Stimulated activated naive CD8-positive, alpha-beta T cell treated with anti-CD3 and anti-CD28 coated beads, Interleukin-15, amount 100 ng/mL, for 72 hours (primary cell): ENCODE measurements around the gene ATMIN.

Experiments used
- ATAC-seq: fragments of 150-1000 bp; cut with Tn5 transposase; 2 replicates; pipeline ENCODE4 v1.10.0; 2021; ENCODE audit warnings: mild to moderate bottlenecking, moderate library complexity
- DNase-seq, 2 donors: peaks; one replicate each; pipeline ENCODE4 v3.0.0; 2021 to 2022
- H3K27ac Mint-ChIP-seq, 2 donors: one replicate each; pipeline ENCODE4 v1.8.0; 2022; ENCODE audit warnings: mild to moderate bottlenecking in 2 of 2, mixed read lengths in 2 of 2, moderate library complexity in 2 of 2
- H3K27me3 Mint-ChIP-seq: one replicate; pipeline ENCODE4 v1.8.0; 2022; ENCODE audit warnings: mixed read lengths
- H3K4me1 Mint-ChIP-seq: one replicate; pipeline ENCODE4 v1.8.0; 2022; ENCODE audit warnings: mild to moderate bottlenecking, mixed read lengths
- H3K4me3 Mint-ChIP-seq, 2 donors: one replicate each; pipeline ENCODE4 v1.8.0; 2022; ENCODE audit warnings: mild to moderate bottlenecking in 2 of 2, mixed read lengths in 2 of 2, moderate library complexity in 1 of 2
- H3K9me3 Mint-ChIP-seq, 2 donors: one replicate each; pipeline ENCODE4 v1.8.0; 2022; ENCODE audit warnings: mixed read lengths in 2 of 2

The ATMIN gene

DNA sequence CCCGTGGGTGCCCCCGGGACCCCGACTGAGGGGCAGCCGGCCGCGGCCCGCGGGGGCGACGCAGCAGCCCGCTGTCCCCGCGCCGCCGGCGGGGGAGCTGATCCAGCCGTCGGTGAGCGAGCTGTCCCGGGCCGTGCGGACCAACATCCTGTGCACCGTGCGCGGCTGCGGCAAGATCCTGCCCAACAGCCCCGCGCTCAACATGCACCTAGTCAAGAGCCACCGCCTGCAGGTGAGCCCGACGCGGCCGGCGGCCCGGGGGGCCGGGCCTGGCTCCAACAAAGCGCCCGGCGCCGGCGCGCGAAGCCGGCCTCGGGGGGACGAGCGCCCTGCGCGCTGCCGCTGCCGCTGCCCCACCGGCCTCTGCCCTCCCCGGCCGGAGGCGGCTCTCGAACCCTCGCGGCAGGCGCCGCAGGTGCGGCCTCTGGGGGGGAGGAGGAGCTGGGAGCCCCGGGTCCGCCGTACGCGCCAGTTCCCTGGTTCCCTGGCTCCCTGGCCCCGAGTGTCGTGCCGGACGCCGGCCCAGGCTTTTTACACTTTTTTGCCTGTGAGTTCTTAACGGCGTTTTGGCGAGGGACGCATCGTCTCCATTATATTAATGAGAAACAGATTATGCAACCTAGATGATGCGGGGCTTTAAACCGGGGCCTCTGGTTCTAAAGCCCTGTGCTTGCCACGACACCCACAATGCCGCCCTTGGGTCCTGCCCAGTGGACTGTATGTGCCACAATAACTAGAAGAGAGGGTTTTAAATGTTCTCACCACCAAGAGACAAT is 521 bp downstream of the ATMIN start:
- Mint-ChIP-seq H3K4me1 (peaks cover 29% of the 10 kb centered on the region), H3K27ac (peak overlapping the region; percentile 75 to 79), H3K27me3 (no peaks in the 10 kb centered on the region), H3K4me3 (peak overlapping the region; percentile 86 to 89), H3K9me3 (no peaks in the 10 kb centered on the region)
- peak; percentile 83 for ATAC-seq
- peak; percentile 52 to 61 for DNase-seq

- ATAC-seq (no peak), DNase-seq (no peak)
- Mint-ChIP-seq H3K4me1 (peaks cover 29% of the 10 kb centered on the region), H3K27me3 (no peaks in the 10 kb centered on the region), H3K27ac (peak overlapping the region; percentile 75 to 79), H3K4me3 (peak overlapping the region; percentile 86 to 89), H3K9me3 (no peaks in the 10 kb centered on the region)
Observed at GRCh38 chr16:81036751-81037350, 1.2 kb downstream of the ATMIN start.

GRCh38 chr16:81040131-81040530 is 4.5 kb downstream of the ATMIN start:
- Mint-ChIP-seq H3K4me1 (peaks cover 29% of the 10 kb centered on the region), H3K27me3 (no peaks in the 10 kb centered on the region), H3K4me3 (no peak overlapping the region), H3K9me3 (no peaks in the 10 kb centered on the region), H3K27ac (no peak overlapping the region)
- DNase-seq (no peak), ATAC-seq (no peak)

GRCh38 chr16:81040842-81041241 is 5.2 kb downstream of the ATMIN start:
- H3K27me3 Mint-ChIP-seq = no peaks in the 10 kb centered on the region
- DNase-seq (no peak), ATAC-seq (no peak)
- no peaks in the 10 kb centered on the region for H3K9me3 Mint-ChIP-seq
- no peak overlapping the region for H3K4me3 Mint-ChIP-seq
- peaks cover 29% of the 10 kb centered on the region for H3K4me1 Mint-ChIP-seq
- no peak overlapping the region for H3K27ac Mint-ChIP-seq

- no peak for DNase-seq
Observed at GRCh38 chr16:81041696-81042095, 6.1 kb downstream of the ATMIN start.

DNA sequence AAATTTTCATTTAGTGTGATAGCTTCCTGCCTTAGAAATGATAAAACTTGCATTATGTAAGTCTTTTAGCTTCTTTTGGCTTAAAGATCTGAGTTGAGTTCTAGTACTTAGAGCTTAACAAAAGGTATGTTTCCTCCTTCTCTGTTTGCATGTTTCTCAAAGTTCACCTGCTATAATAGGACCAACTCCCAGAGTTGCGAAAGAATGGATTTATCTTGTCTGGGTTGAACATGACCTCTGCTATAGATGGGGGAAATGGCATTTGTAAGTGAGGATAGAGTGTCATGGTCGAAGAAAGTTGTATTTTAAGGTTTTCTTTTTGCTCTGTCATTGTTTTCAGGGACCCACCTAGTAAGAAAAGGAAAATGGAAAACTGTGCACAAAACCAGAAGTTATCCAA is 7.2 kb downstream of the ATMIN start:
- Mint-ChIP-seq H3K9me3 (peaks cover 0 to under 1% of the 10 kb centered on the region in 2 donors), H3K4me3 (no peak overlapping the region), H3K4me1 (peaks cover 17% of the 10 kb centered on the region), H3K27me3 (no peaks in the 10 kb centered on the region), H3K27ac (no peak overlapping the region)
- DNase-seq (no peak), ATAC-seq (no peak)

More at GRCh38 chr16:81041696-81042095, 6.1 kb downstream of the ATMIN start:
- Mint-ChIP-seq H3K4me3 (no peak overlapping the region), H3K4me1 (peaks cover 28% of the 10 kb centered on the region), H3K27me3 (no peaks in the 10 kb centered on the region), H3K9me3 (no peaks in the 10 kb centered on the region), H3K27ac (peak overlapping the region in 1 of 2 donors; percentile 59)
- no peak for ATAC-seq

GRCh38 chr16:81053761-81054160 is 18.1 kb downstream of the ATMIN start:
- Mint-ChIP-seq H3K9me3 (peaks cover 13 to 17% of the 10 kb centered on the region in 2 donors), H3K27ac (no peak overlapping the region), H3K27me3 (no peaks in the 10 kb centered on the region), H3K4me1 (no peaks in the 10 kb centered on the region), H3K4me3 (no peak overlapping the region)
- ATAC-seq = no peak
- DNase-seq = no peak

GRCh38 chr16:81060576-81061306 is 25.1 kb downstream of the ATMIN start:
- Mint-ChIP-seq H3K9me3 (no peaks in the 10 kb centered on the region), H3K27ac (no peak overlapping the region), H3K4me1 (no peaks in the 10 kb centered on the region), H3K27me3 (no peaks in the 10 kb centered on the region), H3K4me3 (no peak overlapping the region)
- no peak for DNase-seq
- ATAC-seq = no peak

GRCh38 chr16:81061307-81061640 is 25.6 kb downstream of the ATMIN start:
- H3K9me3 Mint-ChIP-seq = no peaks in the 10 kb centered on the region
- no peak overlapping the region for H3K4me3 Mint-ChIP-seq
- no peaks in the 10 kb centered on the region for H3K4me1 Mint-ChIP-seq
- DNase-seq (no peak), ATAC-seq (no peak)
- H3K27me3 Mint-ChIP-seq = no peaks in the 10 kb centered on the region
- H3K27ac Mint-ChIP-seq = no peak overlapping the region

DNA sequence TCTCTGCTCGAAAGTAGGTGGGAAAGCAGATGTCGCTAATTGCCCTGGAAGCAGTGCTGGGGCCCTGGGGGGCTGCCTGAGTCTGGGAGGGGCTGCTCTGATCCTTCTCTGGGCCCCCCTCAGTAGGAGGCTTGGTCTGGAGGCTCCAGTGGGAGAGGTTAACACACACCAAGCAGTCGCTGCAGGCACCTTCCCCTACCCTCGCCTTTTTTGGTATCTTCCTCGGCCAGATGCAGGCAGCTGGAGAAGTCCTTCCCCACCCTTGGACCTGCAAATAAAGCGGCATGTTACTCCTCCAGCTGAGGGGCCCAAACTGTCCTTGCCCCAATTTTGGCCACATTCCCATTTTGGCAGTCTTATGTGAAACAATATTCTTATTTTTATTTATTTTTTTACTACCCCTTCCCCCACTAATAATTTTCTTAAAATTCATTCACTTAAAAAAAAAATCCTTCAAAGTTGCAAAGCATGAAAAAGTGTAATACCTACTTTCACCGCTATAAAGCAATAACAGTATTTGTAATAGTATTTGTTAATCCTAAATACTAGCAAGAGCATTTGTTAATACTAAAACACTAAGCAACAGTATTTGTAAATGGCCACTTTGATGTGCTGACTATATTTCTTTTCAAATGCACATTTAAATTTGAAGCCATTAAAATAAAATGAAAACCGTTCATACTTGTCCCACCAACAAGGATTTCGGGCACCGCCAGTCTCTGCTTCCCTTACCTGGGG is 26.4 kb downstream of the ATMIN start:
- H3K4me1 Mint-ChIP-seq = peaks cover 3% of the 10 kb centered on the region
- H3K9me3 Mint-ChIP-seq = no peaks in the 10 kb centered on the region
- no peak for ATAC-seq
- H3K4me3 Mint-ChIP-seq = no peak overlapping the region
- H3K27ac Mint-ChIP-seq = no peak overlapping the region
- no peaks in the 10 kb centered on the region for H3K27me3 Mint-ChIP-seq
- no peak for DNase-seq

DNA sequence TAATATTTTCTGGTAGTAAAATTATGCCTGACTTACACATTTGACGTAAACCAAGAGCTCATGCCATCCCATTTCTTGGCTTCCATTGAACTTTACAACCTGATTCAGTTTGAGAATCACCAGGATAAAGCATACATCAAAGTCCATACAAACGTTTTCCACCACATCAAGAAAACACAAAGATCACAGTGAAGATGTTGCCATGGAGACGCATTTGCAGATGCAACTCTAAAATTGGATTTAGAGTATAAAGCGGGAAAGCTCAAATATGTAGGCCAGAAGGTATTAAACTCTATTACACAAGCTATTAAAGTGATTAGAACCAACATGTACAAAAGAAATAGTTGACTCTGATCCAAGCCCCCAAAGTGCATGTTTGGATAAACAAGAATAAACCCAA is 31.0 kb downstream of the ATMIN start:
- DNase-seq (no peak), ATAC-seq (no peak)
- H3K27me3 Mint-ChIP-seq = no peaks in the 10 kb centered on the region
- H3K9me3 Mint-ChIP-seq = no peaks in the 10 kb centered on the region
- no peak overlapping the region for H3K4me3 Mint-ChIP-seq
- peak overlapping the region in 1 of 2 donors; percentile 5 for H3K27ac Mint-ChIP-seq
- H3K4me1 Mint-ChIP-seq = peaks cover 9% of the 10 kb centered on the region

DNA sequence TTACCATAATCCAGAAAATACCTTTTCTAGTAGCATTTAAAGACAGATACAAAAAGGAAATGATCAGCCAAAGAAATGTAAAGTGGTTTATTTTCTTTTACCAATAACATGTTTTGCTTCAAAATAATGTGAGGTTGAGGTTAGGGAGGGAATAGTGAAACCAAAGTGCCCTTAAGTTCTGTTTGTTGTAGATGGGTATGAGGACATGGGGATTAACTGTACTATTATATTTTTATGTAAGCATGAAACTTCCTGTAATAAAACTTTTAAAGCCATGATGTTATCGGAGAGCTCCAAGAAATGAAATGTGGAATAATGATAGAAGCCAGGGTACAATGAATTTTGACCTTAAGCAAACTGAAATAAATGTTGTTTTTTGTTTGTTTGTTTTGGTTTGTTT is 31.5 kb downstream of the ATMIN start:
- H3K27ac Mint-ChIP-seq = no peak overlapping the region
- DNase-seq = no peak

DNA sequence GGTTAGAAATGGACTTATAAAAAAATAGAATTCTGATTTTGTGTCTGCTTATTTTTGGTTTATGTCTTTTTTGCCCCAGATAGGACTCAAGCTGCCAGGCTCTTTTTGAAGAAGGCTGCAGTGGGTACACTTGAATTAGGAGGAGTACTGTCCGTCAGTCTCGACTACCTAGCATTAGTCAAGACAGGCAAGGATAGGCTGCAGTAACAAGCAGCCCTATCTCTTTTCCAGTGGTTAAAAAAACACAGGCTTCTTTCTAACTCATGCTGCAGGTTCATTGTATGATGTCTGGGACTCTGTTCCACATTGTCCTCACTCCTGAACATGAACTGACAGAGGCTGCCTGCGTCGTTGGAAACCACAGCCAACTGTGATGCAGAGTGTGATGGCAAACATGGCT is 33.4 kb downstream of the ATMIN start:
- H3K27ac Mint-ChIP-seq = no peak overlapping the region
- no peaks in the 10 kb centered on the region for H3K27me3 Mint-ChIP-seq
- H3K4me1 Mint-ChIP-seq = peaks cover 13% of the 10 kb centered on the region
- H3K9me3 Mint-ChIP-seq = no peaks in the 10 kb centered on the region
- ATAC-seq (no peak), DNase-seq (no peak)
- H3K4me3 Mint-ChIP-seq = no peak overlapping the region

More for the DNA sequence above, 31.5 kb downstream of the ATMIN start:
- Mint-ChIP-seq H3K9me3 (no peaks in the 10 kb centered on the region), H3K4me3 (no peak overlapping the region), H3K27me3 (no peaks in the 10 kb centered on the region), H3K4me1 (peaks cover 13% of the 10 kb centered on the region)
- ATAC-seq = no peak

- DNase-seq = no peak
- H3K4me1 Mint-ChIP-seq = peaks cover 13% of the 10 kb centered on the region
- no peaks in the 10 kb centered on the region for H3K9me3 Mint-ChIP-seq
- no peak overlapping the region for H3K4me3 Mint-ChIP-seq
- H3K27ac Mint-ChIP-seq = no peak overlapping the region
- no peaks in the 10 kb centered on the region for H3K27me3 Mint-ChIP-seq
- no peak for ATAC-seq
Observed at GRCh38 chr16:81070979-81071378, 35.3 kb downstream of the ATMIN start.

DNA sequence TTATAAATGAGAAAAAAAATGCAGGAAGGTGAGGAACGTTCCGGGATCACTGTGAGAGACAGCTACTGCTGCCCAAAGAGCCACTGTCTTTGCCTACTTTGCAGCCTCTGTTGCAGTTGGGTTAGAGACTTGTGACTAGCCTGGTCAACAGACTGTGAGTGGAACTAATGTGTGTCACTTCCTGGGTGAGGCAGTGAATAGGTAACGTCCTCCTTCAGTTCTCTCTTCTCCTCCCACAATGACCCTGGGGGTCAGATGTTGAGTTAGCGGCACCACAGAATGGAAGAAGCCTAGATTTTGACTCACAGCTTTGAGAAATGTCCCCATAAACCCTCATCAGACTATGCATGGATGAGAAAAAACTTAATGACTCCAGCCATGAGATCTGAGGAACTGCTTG is 36.2 kb downstream of the ATMIN start:
- Mint-ChIP-seq H3K27me3 (no peaks in the 10 kb centered on the region), H3K4me3 (no peak overlapping the region), H3K4me1 (peaks cover 13% of the 10 kb centered on the region), H3K27ac (peak overlapping the region in 1 of 2 donors; percentile 80), H3K9me3 (no peaks in the 10 kb centered on the region)
- no peak for ATAC-seq
- no peak for DNase-seq
